Measurements from ENCODE around the gene CFAP90. TPM values are rescaled to one million over a fixed set of nuclear protein-coding genes. Genes with fewer than 3 reads are reported as not detected.

CFAP90 gene
- total RNA-seq, 3 donors from 2014 or later (not counting 1 experiment from before 2014, with no cell fraction given) = not detected

- H3K27ac Mint-ChIP-seq = no peak overlapping the region
- H3K27ac ChIP-seq (ENCODE audit: low read length) = no peak overlapping the region
- H3K4me3 Mint-ChIP-seq = no peak overlapping the region
- no peak for DNase-seq
- no peak for ATAC-seq
- intact Hi-C loops (cut with micrococcal nuclease) = no loop called here
- H3K9me3 ChIP-seq (ENCODE audit: control insufficient read depth, insufficient read depth, low read length) = no peaks in the 10 kb centered on the region
- H3K9me3 Mint-ChIP-seq = no peaks in the 10 kb centered on the region
- H3K27me3 ChIP-seq (ENCODE audit: control insufficient read depth, insufficient read depth, low read length) = no peaks in the 10 kb centered on the region
- WGBS (ENCODE audit: insufficient coverage) = 100% methylated on average over 4 of the region's 4 CpGs
- H3K36me3 Mint-ChIP-seq = peaks cover 6% of the 10 kb centered on the region
- peaks cover 72% of the 10 kb centered on the region for H3K36me3 ChIP-seq (ENCODE audit: control insufficient read depth, insufficient read depth, low read length)
- H3K4me1 ChIP-seq (ENCODE audit: control insufficient read depth, insufficient read depth, low read length) = no peaks in the 10 kb centered on the region
- TF ChIP-seq CTCF (IDR thresholded peaks at IDR 0.05) = no peak
- H3K27me3 Mint-ChIP-seq (ENCODE audit: low read depth in 2 of 2) = no peaks in the 10 kb centered on the region
- H3K4me1 Mint-ChIP-seq = peaks cover 9% of the 10 kb centered on the region in 2 donors
- no peak overlapping the region for H3K4me3 ChIP-seq (ENCODE audit: low read length)
These were observed 30.2 kb upstream of the CFAP90 start for GRCh38 chr5:7881091-7881490.

GRCh38 chr5:7878381-7878873 lies 27.5 kb upstream of the CFAP90 start:
- Mint-ChIP-seq H3K4me1 (peaks cover 21 to 24% of the 10 kb centered on the region in 2 donors), H3K27me3 (ENCODE audit: low read depth in 2 of 2) (no peaks in the 10 kb centered on the region)

GRCh38 chr5:7877851-7878250 lies 26.9 kb upstream of the CFAP90 start:
- Histone ChIP-seq H3K4me1 (ENCODE audit: control insufficient read depth, insufficient read depth, low read length) (no peaks in the 10 kb centered on the region), H3K27ac (ENCODE audit: low read length) (no peak overlapping the region), H3K27me3 (ENCODE audit: control insufficient read depth, insufficient read depth, low read length) (no peaks in the 10 kb centered on the region), H3K36me3 (ENCODE audit: control insufficient read depth, insufficient read depth, low read length) (peaks cover 65% of the 10 kb centered on the region), H3K4me3 (ENCODE audit: low read length) (no peak overlapping the region), H3K9me3 (ENCODE audit: control insufficient read depth, insufficient read depth, low read length) (no peaks in the 10 kb centered on the region)
- TF ChIP-seq CTCF (IDR thresholded peaks at IDR 0.05) = no peak
- DNase-seq (no peak), ATAC-seq (no peak)
- H3K27me3 Mint-ChIP-seq (ENCODE audit: low read depth in 2 of 2) = no peaks in the 10 kb centered on the region
- H3K4me3 Mint-ChIP-seq = no peak overlapping the region
- H3K4me1 Mint-ChIP-seq = peaks cover 27 to 30% of the 10 kb centered on the region in 2 donors
- intact Hi-C loops (cut with micrococcal nuclease) = no loop called here
- peaks cover 10% of the 10 kb centered on the region for H3K36me3 Mint-ChIP-seq
- no peak overlapping the region for H3K27ac Mint-ChIP-seq
- H3K9me3 Mint-ChIP-seq = no peaks in the 10 kb centered on the region
- 85% methylated on average over 9 of the region's 9 CpGs for WGBS (ENCODE audit: insufficient coverage)

More at GRCh38 chr5:7878381-7878873, 27.5 kb upstream of the CFAP90 start:
- peak in 1 of 3 donors; percentile 73 for ATAC-seq
- Histone ChIP-seq H3K36me3 (ENCODE audit: control insufficient read depth, insufficient read depth, low read length) (peaks cover 70% of the 10 kb centered on the region), H3K9me3 (ENCODE audit: control insufficient read depth, insufficient read depth, low read length) (no peaks in the 10 kb centered on the region), H3K4me1 (ENCODE audit: control insufficient read depth, insufficient read depth, low read length) (no peaks in the 10 kb centered on the region), H3K4me3 (ENCODE audit: low read length) (no peak overlapping the region), H3K27ac (ENCODE audit: low read length) (no peak overlapping the region), H3K27me3 (ENCODE audit: control insufficient read depth, insufficient read depth, low read length) (no peaks in the 10 kb centered on the region)
- TF ChIP-seq CTCF (IDR thresholded peaks at IDR 0.05) = no peak
- no peak for DNase-seq
- Mint-ChIP-seq H3K9me3 (no peaks in the 10 kb centered on the region), H3K36me3 (peaks cover 10% of the 10 kb centered on the region), H3K27ac (no peak overlapping the region), H3K4me3 (no peak overlapping the region)
- intact Hi-C loops (cut with micrococcal nuclease) = no loop called here

- no peaks in the 10 kb centered on the region for H3K9me3 ChIP-seq (ENCODE audit: control insufficient read depth, insufficient read depth, low read length)
- no peak for DNase-seq
- no peak for TF ChIP-seq CTCF (IDR thresholded peaks at IDR 0.05)
- Mint-ChIP-seq H3K9me3 (no peaks in the 10 kb centered on the region), H3K27ac (no peak overlapping the region), H3K36me3 (peaks cover 10% of the 10 kb centered on the region), H3K4me3 (no peak overlapping the region), H3K4me1 (peaks cover 31 to 34% of the 10 kb centered on the region in 2 donors), H3K27me3 (ENCODE audit: low read depth in 2 of 2) (no peaks in the 10 kb centered on the region)
- 72% methylated on average over 3 of the region's 3 CpGs for WGBS (ENCODE audit: insufficient coverage)
- intact Hi-C loops (cut with micrococcal nuclease) = no loop called here
- ATAC-seq = no peak
- no peak overlapping the region for H3K4me3 ChIP-seq (ENCODE audit: low read length)
- H3K4me1 ChIP-seq (ENCODE audit: control insufficient read depth, insufficient read depth, low read length) = no peaks in the 10 kb centered on the region
- H3K27me3 ChIP-seq (ENCODE audit: control insufficient read depth, insufficient read depth, low read length) = no peaks in the 10 kb centered on the region
- peaks cover 57% of the 10 kb centered on the region for H3K36me3 ChIP-seq (ENCODE audit: control insufficient read depth, insufficient read depth, low read length)
- no peak overlapping the region for H3K27ac ChIP-seq (ENCODE audit: low read length)
These were observed 25.9 kb upstream of the CFAP90 start for GRCh38 chr5:7876867-7877266.
